ENCODE data around the gene TMEM89. TPM values are rescaled to one million over a fixed set of nuclear protein-coding genes. Genes with fewer than 3 reads are reported as not detected.

The TMEM89 gene
- total RNA-seq, 1 donor from 2014 or later: not detected

- DNase-seq (ENCODE audit: low read depth in 2 of 2): no peak
Observed at GRCh38 chr3:48591436-48591835, 30.1 kb downstream of the TMEM89 start.

- no peak for DNase-seq (ENCODE audit: low read depth in 2 of 2)
Observed at GRCh38 chr3:48588230-48588629, 33.3 kb downstream of the TMEM89 start.

DNA sequence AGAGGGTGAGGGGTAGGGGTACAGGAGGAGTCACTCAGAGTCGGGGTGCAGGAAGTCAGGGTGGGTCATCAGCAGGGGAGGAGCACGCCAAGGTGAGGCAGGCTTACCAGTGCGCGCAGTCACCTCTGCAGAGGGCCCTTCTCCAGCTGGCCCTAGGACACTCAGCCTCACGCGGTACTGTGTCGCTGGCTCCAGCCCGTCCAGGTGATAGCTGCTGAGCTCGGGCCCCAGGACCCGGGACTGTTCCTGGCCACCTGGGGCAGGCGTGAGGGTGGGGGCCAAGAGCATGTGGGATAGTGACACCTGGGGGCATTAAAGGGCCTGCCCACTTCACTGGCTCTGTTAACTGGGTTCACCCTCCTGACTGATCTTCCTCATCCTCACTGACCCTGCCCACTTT, 33.9 kb downstream of the TMEM89 start:
- DNase-seq (ENCODE audit: low read depth in 2 of 2): no peak

GRCh38 chr3:48585411-48585810, 36.2 kb downstream of the TMEM89 start:
- no peak for DNase-seq (ENCODE audit: low read depth in 2 of 2)

DNA sequence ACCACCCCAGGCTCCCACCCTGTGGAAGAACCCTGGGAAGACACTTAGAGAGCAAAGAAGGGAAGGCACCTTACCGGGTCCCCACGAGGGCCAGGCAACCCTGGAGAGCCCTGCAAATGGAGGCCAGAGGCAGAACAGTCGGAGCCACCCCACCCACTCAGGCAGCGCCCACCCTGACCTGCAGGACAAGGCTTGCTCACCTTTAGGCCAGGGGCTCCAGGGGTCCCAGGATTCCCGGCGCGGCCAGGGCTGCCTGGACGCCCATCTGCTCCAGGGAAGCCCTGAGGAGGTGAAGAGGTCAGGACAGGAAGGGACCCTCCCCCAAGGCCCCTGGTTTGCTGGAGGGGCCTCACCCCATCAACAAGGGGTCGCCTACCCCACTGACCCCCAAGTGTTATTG, 36.7 kb downstream of the TMEM89 start:
- no peak for DNase-seq (ENCODE audit: low read depth in 2 of 2)

GRCh38 chr3:48581621-48582481, 39.7 kb downstream of the TMEM89 start:
- DNase-seq (ENCODE audit: low read depth in 2 of 2): no peak

DNA sequence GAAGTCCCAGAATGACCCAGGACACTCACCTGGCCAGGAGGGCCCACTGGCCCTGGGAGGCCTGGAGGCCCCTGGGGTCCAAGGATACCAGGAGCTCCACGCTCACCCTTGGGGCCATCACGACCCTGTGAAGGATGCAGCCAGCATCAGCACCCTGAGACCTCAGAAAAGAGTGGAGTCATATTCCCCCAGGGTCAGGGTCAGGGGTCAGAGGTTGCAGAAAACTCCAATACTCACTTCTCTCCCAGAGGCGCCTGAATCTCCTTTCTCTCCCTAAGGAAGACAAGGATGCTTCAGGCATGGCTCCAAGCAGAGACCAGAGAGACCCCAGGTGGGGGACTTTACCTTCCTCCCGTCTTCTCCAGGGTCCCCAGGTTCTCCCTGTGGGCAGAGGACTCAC, 44.9 kb downstream of the TMEM89 start:
- no peak for DNase-seq (ENCODE audit: low read depth in 2 of 2)

DNA sequence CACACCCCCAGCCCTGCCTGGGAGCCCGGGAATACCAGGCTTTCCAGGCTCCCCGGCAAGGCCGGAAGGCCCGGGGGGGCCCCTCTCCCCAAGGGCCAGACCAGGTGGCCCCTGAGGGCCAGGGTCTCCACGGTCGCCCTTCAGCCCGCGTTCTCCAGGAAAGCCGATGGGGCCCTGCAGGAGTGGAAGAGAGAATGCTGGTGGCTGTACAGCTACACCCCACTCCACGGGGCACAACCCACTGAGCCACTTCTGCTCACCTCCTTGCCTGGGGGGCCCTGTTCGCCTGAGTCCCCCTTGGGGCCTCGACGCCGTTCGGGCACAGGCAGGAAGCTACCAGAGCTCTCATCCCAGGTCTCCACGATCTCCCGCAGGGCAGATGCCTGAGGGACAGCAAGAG, 46.2 kb downstream of the TMEM89 start:
- DNase-seq (ENCODE audit: low read depth in 2 of 2): no peak

- no peak for DNase-seq (ENCODE audit: low read depth in 2 of 2)
Observed at GRCh38 chr3:48573973-48574585, 47.5 kb downstream of the TMEM89 start.

DNA sequence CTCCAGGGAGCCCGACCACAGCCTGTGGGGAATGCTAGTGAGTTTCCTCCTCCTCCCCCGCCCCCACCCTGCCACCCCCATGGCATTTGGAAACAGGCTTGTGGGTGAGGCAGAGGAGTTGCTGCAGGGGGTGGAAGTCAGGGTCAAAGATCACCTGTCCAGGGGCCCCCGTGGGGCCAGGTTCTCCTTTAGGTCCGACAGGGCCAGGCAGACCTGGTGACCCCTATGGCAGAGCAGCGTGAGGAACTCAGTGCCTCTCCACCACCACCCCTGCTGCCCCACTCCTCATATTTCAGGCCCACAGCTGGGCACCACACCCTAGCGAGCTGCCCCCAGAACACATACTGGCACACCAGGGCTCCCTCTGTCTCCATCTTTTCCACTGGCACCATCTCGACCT, 49.1 kb downstream of the TMEM89 start:
- DNase-seq (ENCODE audit: low read depth in 2 of 2): no peak

DNA sequence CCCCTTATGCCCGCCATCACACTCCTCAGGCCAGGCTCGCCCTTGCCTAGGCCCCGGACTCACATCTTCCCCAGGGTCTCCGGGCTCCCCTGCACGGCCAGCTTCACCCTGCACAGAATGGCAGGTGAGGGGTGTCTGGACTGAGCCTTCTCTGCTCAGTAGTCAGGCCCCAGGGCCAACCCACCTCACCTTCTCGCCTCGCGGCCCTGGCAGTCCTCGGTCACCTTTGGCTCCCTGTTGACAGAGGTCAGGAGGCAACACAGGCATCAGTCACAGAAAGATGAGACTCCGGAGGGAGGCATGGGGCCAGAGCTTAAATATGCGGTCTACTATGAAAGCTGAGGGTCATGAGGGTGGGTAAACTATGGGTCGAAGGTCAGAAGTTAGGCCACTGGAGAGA, 49.6 kb downstream of the TMEM89 start:
- no peak for DNase-seq (ENCODE audit: low read depth in 2 of 2)

Other genes starting within 250 kb of the TMEM89 start
- gene FBXW12, start 249.6 kb downstream of the TMEM89 start, total RNA-seq: not detected in 2 replicates
- gene PLXNB1, start 191.7 kb downstream of the TMEM89 start, total RNA-seq: 16.1 and 17.0 TPM in 2 replicates
- 8.9 and 10.1 TPM in 2 replicates for gene CCDC51, start 181.7 kb downstream of the TMEM89 start, total RNA-seq
- 237 and 246 TPM in 2 replicates for gene TMA7, start 181.5 kb downstream of the TMEM89 start, total RNA-seq
- 3.7 and 4.6 TPM in 2 replicates for gene ATRIP, start 175.0 kb downstream of the TMEM89 start, total RNA-seq
- gene SHISA5, start 117.6 kb downstream of the TMEM89 start, total RNA-seq: 65.6 and 68.5 TPM in 2 replicates
- 0.60 and 1.5 TPM in 2 replicates for gene PFKFB4, start 65.0 kb downstream of the TMEM89 start, total RNA-seq
- gene UCN2, start 58.0 kb downstream of the TMEM89 start, total RNA-seq: not detected in 2 replicates
- under 0.01 and 0.22 TPM in 2 replicates for gene COL7A1, start 26.4 kb downstream of the TMEM89 start, total RNA-seq
- gene UQCRC1, start 12.1 kb downstream of the TMEM89 start, total RNA-seq: 187 and 249 TPM in 2 replicates
- gene SLC26A6, start 13.7 kb upstream of the TMEM89 start, total RNA-seq: 8.3 and 9.7 TPM in 2 replicates
- gene CELSR3, start 41.1 kb upstream of the TMEM89 start, total RNA-seq: 0.20 and 0.22 TPM in 2 replicates
- gene NCKIPSD, start 64.1 kb upstream of the TMEM89 start, total RNA-seq: 4.2 and 5.2 TPM in 2 replicates
- 29.0 and 39.3 TPM in 2 replicates for gene IP6K2, start 95.5 kb upstream of the TMEM89 start, total RNA-seq
- gene PRKAR2A, start 226.1 kb upstream of the TMEM89 start, total RNA-seq: 22.9 and 26.6 TPM in 2 replicates